Testis (tissue), 2 donors: ENCODE data around the gene PTPRN2.

Experiments used
- CTCF ChIP-seq, 3 experiments: fragments of 450-650 bp in 2 of 3; fragments of 200-600 bp in 1 of 3; sonication (generic) in 1 of 3; IDR thresholded peaks; one replicate each; pipeline ENCODE4 v1.5.1; 2016 to 2019; ENCODE audit warnings: antibody characterized with exemption in 3 of 3, mild to moderate bottlenecking in 2 of 3, moderate library complexity in 1 of 3
- POLR2A ChIP-seq: fragments of 450-650 bp; IDR thresholded peaks from one replicate; pipeline ENCODE4 v1.6.1; 2017; ENCODE audit warnings: antibody characterized with exemption, mild to moderate bottlenecking, moderate library complexity

- TF ChIP-seq CTCF (IDR thresholded peaks at IDR 0.05) (no peak), POLR2A (no peak)
Measured at GRCh38 chr7:157676001-157676400, 911.6 kb downstream of the PTPRN2 start.
